HG02798 (cell line): Measurements from ENCODE around the gene POLD4.
A peak's percentile ranks its signal among the peaks of the same experiment; 100 is the strongest.
"Not testable (repeated sequence)": the region's sequence is repeated elsewhere in the genome, so short reads cannot be mapped to it uniquely, and the experiment has no call there.

ENCODE experiments used
- ATAC-seq: cut with Tn5 transposase; IDR thresholded peaks from one replicate; pipeline ENCODE4 v1.9.1; 2021; ENCODE audit warnings: mild to moderate bottlenecking; ENCODE audit not compliant: unreplicated experiment, poor library complexity

Gene POLD4

DNA sequence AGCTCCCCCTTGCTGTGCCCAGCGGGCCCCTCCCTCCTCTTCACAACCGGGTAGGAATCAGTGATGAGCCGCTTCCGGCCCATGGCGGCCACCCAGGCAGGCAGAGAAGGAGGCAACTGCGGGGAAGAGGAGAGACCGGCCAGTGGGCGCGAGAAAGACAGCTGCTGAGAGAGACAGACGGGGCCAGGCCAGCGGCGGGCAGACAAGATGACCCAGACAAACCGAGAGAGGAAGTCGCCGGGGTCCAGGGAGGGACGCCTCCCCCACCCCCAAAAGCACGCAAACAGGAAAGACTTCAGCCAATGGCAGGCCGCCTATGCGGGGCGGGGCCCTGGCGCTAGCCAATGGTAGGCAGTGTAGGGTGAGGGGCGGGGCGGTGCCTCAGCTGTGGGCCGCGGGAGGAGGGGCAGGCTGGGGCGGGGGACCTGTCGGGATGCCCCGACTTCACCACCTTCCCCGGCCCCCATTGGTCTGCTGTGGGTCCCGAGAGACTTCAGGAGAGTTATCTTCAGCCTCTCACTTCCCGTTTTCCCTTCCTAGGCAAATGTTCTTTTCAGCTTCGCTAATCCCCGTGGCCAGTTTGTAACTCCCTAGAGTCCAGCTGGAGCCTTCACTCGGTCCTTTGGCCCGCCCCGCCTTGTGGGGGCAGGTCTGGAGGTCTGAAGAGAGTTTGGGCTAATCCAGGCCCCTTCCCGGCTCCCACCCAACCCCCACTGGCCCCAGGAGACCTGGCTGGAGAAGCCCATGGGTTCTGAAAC, at the start of gene POLD4:
Gene POLD4 (minus strand): TSS at position 230 of the 758 bp plus-strand sequence. CDS start 147 bp downstream, at position 83.
- peak; percentile 84 for ATAC-seq

DNA sequence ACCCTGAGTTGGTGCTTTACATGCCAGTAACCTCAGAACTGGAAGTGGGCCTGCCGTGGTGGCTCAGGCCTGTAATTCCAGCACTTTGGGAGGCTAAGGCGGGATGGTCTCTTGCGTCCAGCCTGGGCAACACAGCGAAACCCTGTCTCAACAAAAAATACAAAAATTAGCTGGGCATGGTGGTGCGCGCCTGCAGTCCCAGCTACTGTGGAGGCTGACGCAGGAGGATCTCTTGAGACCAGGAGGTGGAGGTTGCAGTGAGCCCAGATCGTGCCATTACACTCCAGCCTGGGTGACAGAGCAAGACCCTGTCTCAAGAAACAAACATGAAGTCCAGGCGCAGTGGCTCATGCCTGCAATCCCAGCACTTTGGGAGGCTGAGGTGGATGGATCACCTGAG, 49.7 kb upstream of the POLD4 start:
- ATAC-seq: not testable (repeated sequence)

DNA sequence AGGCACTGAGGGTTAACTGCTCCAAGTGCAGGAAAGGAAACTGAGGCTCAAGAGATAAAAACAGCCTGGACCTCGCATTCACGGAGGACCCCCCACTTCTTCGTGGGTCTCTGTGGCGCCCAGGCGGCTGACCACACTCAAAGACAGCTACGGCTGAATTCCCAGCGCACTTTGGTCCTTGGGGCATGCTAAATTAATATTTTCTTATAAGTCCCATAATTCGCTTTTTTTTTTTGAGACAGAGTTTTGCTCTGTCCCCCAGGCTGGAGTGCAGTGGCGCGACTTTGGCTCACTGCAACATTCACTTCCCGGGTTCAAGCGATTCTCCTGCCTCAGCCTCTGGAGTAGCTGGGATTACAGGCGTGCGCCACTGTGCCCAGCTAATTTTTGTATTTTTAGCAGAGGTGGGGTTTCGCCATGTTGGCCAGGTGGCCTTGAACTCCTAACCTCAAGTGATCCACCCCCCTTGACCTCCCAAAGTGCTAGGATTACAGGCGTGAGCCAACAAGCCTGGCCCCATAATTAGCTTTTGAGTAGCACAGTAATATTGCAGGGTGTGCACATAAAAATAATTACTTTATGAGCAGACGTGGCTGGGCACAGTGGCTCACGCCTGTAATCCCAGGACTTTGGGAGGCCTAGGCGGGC, 49.0 kb upstream of the POLD4 start:
- ATAC-seq: not testable (repeated sequence)

DNA sequence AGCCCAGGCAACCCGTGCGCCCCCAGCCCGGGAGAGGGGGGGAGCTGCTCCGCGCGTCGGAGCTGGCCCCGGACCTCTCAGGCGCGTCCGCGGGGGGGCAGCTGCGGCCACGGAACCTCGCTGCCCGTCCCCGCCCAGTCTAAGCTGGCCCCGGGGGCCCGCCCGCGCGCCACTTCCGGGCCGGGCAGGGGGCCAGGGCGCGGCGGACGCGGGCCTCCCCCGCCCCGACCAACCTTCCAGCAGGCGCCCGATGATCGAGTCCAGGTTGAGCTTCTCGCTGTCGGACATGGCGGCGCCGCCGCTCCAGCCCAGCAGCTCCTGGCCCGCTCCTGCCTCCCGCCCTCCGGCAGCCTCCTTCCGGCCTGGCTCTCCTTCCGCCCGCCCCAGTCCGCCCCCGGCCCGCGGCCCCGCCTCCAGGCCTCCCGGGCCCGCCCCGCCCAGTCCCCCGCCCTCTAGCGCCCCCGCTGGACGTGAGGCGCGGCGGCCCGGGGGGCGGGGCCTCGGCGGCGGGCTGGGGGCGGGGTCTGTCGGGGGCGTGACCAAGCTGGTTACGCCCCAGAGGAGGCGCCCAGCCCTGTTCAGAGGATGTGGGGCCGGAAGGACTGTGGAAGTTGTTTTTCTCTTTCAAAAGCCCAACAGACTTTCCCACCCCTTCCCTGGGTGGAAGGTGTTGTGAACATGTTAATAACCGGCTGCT, 48.3 kb upstream of the POLD4 start, which contains the start of gene PPP1CA:
Gene PPP1CA (minus strand): TSS at position 364 of the 697 bp plus-strand sequence. CDS start 76 bp downstream, at position 288.
- ATAC-seq: peak; percentile 79

DNA sequence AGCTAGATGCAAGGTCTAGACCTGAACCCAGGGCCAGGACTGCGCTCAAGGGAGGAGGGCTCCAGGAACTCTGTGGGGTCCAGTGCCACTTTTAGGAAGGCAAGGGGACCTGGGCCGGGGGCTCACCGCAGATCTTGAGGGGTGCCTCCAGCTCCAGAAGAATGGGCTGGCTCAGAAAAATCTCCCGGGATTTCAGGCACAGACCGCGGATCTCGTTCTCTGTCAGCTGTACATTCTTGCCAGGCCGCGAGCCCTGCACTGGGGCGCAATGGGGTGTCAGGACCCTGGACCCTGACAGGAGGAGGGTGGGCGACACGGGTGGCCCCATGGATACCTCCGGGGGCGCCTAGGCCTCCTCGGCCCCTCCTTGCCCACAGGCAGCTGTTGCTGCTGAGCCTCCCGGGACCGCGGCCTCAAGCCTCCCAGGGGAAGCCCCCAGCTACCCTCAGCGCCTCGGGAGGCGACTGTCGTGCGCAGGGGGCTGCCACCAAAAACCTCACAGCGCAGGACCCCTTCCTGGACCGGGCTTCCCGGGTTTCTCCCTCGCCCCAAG, 47.7 kb upstream of the POLD4 start:
- ATAC-seq: peak; percentile 18

DNA sequence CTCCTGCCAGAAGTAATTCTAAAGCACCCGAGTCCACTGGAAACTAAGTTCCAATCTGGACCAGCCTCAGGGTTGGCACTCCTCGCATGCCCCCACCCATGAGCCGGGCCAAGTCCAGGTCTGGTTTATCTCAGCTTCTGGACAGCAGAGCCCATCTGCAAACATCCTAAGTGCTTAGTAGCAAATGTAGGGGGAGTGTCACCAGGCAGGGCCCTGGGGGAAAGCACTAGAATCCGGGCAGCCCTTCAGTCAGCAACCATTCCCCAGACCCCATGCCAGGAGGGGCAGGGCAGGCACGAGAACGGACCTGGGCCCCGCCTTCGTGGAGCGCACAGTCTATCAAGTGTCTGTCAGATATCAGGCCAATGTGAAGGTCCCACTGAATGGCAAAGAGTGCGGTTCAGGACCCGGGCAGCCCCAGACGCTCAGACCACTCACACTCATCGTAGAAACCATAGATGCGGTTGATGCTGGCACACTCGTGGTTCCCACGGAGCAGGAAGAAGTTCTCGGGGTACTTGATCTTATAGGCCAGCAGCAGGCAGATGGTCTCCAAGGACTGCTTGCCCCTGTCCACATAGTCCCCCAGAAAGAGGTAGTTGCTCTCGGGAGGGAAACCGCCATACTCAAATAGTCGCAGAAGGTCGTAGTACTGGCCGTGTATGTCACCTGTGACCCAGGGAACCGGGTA, 47.0 kb upstream of the POLD4 start:
- no peak for ATAC-seq

DNA sequence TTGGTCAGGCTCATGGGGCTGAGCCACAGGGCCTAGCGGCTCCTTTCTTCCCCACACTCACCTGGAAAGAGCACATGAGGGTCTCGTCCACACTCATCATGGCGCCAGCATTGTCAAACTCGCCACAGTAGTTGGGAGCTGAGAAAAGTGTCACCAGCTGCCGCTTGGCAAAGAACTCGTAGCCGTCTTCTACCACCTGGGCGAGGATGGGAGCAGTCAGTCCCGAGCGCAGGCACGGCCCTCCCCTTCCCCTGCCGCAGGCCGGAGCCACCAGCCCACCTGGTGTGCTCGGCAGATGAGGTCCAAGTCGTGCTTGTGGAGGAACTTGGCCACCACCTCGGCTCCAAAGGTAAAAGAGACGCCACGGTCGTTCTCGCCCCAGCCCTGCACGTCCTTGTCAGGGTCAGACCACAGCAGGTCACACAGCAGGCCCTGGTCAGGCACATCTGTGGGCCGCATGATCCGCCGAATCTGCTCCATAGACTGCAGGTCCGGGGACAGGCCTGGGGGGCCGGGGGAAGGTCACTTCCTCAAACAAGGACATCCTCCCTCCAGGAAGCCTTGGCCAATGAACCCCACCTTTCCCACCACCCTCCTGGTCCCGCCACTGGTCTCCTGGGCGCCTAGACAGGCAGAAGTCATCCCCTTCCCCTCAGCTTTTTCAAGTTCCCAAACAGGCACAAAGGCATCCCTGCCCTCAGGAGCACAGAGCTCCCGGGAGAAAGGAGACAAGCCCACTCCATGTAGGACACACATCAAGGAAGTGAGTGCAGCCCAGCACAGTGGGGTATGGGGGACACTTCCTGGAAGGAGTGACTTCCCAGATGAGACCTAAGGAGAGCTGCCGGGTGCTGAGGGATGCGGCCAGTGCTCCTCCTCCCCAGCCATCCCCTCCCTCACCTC, 45.6 kb upstream of the POLD4 start:
- ATAC-seq: no peak

DNA sequence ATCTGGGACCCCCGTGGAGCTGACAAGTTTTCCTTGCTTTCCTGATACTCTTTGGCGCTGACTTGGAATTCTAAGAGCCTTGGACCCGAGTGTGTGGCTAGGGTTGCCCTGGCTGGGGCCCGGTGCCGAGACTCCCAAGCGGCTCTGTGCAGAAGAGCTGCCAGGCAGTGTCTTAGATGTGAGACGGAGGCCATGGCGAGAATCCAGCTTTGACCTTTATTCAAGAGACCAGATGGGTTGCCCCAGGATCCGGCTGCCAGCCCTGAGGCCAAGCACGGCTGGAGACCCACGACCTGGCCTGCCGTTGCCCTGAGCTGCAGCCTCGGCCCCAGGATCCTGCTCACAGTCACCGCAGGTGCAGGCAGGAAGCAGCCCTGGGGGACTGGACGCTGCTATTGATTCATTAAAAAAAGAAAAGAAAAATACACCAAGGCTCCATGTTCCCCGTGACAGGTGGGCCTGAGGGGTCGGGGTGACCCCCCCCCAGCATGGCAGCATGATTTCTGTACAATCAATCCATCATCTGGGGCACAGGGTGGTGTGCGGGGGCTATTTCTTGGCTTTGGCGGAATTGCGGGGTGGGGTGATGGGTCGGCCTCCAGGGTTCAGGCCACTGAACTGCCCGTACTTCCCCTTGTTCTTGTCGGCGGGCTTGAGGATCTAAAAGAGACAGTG, 44.8 kb upstream of the POLD4 start:
- ATAC-seq: no peak

DNA sequence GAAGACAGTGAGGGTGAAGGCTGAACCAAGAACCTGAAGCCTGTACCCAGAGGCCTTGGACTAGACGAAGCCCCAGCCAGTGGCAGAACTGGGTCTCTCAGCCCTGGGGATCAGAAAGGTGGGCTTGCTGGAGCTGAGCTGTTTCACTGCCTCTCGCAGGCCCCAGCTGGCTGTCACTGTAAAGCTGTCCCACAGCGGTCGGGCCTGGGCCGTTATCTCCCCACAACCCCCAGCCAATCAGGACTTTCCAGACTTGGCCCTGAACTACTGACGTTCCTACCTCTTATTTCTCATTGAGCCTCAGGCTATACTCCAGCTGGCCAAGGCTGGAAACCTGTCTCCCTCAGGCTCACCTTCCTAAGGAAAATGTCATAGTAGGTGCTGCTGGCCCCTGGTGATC, 44.2 kb upstream of the POLD4 start:
- ATAC-seq: no peak

DNA sequence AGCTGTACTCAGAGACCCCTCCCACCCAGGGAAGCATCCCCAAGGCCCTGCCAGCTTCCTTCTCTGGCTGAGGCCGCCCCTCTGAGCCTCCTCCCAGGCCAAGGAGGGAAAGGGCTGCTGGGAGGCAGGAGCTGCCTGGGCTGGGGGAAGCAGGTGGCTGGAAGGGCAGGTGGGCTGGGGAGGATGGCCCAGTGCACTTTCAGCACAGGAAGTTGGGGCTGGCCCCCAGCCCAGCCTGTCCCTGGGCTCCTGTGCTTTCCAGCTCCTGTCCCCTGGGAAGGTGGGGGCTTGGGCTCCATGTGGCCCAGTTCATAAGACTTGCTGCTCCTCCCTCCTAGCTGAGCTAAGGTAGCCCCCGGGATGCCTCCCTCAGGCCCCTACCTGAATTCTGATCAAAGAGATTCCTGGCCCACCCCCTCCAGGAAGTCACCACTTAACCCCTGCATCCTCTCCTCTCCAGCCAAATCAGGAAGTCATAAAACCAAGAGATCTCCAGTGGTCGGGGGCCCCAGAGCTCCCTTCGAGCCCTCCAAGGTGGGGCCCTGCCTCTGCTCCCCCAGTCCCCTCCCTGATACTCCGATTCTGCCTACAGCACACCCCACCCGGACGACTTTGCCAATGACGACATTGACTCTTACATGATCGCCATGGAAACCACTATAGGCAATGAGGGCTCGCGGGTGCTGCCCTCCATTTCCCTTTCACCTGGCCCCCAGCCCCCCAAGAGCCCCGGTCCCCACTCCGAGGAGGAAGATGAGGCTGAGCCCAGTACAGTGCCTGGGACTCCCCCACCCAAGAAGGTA, 43.4 kb upstream of the POLD4 start:
- ATAC-seq: no peak

DNA sequence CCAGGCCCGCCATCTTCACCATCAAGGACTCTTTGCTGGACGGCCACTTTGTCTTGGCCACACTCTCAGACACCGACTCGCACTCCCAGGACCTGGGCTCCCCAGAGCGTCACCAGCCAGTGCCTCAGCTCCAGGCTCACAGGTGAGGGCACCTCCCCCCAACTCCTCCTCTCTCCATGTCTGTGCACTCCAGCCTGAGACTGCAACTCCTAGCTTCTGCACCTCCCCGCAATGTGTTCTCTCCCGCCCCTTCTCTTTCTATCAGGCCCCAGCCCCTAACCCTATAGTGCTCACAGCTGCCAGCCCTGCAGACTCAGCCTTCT, 42.9 kb upstream of the POLD4 start:
- ATAC-seq: no peak

DNA sequence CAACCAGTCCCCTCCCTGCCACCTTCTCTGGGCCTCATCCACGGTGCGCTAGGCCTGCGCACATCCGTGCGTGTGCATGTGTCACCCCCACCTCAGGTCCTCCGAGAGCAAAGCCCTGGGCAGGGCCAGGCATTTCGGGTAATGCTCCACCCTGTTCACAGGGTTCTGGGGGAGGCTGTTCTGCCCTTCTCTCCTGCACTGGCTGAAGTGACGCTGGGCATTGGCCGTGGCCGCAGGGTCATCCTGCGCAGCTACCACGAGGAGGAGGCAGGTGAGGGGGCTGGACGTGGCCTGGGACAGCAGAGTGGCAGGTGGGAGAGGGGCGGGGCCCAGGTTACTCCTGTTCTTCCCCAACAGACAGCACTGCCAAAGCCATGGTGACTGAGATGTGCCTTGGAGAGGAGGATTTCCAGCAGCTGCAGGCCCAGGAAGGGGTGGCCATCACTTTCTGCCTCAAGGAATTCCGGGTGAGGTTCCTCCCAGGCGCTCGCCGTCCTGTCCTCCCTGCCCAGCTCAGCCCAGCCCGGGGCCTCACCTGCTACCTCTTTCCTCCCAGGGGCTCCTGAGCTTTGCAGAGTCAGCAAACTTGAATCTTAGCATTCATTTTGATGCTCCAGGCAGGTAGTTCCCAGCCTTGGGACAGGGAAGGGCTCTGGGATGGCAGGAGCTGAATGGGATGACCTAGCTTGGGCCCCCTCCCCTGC, 42.4 kb upstream of the POLD4 start:
- no peak for ATAC-seq

DNA sequence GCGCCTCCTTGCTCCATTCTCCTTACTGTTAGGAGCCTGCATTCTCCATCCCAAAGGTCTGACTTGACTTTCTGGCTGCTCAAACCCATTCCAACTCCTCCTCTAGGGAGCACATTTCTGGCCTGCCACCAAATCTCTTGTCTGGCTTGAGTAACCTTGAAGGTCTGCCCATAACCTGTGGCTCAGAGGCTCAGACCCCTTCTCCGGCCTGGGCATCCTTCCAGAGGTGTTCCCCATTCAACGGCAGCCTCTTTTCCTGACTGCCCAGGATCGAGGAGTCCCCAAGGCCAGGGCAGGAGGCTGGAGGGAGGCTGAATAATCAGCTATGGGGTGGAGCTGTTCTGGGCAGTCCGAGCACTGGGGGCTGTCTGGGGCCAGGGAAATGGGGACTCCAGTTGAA, 40.6 kb upstream of the POLD4 start:
- ATAC-seq: no peak

DNA sequence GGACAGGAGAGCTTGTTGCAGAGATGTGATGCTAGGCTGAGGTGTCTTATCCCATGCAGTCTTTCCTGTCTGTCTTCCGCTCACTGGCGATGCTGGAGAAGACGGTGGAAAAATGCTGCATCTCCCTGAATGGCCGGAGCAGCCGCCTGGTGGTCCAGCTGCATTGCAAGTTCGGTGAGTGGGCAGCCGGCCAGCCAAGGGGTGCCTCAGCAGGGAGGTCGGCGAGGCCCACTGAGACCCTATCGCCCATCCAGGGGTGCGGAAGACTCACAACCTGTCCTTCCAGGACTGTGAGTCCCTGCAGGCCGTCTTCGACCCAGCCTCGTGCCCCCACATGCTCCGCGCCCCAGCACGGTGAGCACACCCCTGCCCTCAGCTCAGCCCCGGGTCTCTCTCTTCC, 40.1 kb upstream of the POLD4 start:
- no peak for ATAC-seq

DNA sequence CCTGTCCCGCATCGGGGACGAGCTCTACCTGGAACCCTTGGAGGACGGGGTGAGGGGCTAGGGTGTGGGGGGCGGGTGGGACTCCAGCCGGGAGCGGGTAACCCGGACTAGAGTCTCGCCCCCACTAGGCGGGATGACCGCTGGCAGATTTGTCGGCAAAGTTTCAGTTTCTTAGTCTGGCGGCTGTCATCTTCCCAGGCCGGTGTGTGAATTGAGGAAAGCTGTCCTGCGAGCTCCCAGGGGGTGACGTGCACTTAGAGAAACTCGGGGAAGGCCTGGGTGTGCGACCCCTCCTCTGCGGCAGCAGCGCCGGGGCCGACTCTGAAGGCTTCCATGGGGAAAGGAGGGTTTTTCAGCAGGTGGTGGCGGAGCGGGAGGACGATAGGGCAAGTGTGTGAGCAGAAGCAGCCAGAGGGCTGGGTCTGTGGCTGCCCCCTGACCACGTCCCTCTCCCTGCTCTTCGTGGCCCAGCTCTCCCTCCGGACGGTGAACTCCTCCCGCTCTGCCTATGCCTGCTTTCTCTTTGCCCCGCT, 38.9 kb upstream of the POLD4 start:
- no peak for ATAC-seq

DNA sequence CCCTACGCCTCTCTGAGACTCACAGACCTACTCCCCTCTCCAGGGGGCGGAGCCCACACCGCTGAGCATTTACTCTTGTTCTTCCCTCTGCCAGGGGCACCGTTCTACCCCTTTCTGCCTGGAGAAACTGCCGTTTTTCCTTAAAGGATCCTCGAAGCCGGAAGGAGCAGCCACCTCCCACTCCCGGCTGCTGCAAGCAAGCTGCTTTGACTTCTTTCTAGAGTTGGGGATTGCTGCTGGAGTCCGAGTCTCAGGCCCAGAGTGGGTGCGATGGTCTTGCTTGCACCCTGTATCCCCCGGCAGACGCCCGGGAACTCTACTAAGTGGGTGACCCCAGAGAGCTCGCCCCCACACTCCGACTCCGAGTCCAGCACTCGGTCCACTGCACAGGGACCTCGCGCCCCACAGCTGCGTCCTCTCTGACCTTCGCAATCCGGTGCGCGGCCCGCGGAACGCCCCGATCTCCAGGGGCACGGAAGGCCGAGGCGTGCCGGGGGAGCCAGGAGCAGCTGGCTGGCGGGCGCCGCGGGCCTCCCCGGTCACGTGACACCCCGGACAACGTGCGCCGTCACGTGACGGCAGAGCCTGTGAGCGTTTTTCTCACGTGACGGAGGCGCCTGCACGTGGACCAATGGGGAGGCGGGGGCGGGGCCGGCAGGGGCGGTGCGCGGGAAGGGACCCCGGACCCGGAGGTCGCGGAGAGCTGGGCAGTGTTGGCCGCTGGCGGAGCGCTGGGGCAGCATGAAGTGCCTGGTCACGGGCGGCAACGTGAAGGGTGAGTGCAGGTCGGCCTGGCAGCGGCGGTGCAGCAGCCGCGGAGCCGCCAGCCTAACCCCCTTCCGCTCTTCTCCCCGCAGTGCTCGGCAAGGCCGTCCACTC, 38.2 kb upstream of the POLD4 start, which contains the start of gene RAD9A:
Gene RAD9A (plus strand): TSS at position 683 of the 879 bp plus-strand sequence. CDS start 59 bp downstream, at position 742.
- ATAC-seq: peak; percentile 86
